ENCODE data around the gene ZNF277. TPM values are rescaled to one million over a fixed set of nuclear protein-coding genes. Genes with fewer than 3 reads are reported as not detected.

The ZNF277 gene
- total and polyA plus RNA-seq, 8 donors = 13.6 to 25.3 (median 19.6) TPM

DNA sequence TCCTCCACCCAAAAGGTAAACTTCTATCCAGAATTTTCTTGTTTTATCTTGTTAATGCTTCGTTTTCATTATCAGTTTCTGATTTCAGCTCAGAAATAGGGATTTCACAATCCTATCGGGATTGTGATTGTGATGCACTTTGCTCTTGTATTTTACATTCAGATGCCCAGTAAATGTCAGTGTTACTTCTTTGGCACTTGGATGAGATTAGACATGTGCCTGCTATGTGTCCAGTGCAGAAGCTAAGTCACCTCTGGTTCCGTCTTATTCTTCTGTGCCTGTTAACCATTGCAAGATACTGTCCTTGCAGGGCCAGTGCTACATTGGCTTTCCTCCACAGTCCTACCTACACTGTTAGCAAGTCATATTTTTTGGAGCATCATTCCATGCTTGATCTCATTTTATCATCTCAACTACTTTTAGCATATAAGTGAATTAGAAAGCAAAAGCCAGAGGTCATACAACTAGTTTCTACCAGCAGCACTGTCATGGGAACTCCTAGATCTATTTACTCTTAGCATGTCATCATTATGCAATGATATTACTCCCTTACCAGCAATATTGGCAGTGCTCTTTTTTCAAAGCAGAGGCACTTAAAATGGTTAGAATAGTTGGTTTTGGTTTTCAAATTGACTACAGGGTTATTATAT lies 26.7 kb downstream of the ZNF277 start:
- Histone ChIP-seq H3K27me3 (no peaks in the 10 kb centered on the region), H3K9me3 (no peaks in the 10 kb centered on the region), H3K36me3 (no peaks in the 10 kb centered on the region), H3K4me1 (no peaks in the 10 kb centered on the region), H3K27ac (no peak overlapping the region), H3K4me3 (no peak overlapping the region)
- ATAC-seq (peak in 3 of 4 donors; percentile 36 to 55 (median 51)), DNase-seq (no peak), FAIRE-seq (no peak)
- TF ChIP-seq, protein P1, sequence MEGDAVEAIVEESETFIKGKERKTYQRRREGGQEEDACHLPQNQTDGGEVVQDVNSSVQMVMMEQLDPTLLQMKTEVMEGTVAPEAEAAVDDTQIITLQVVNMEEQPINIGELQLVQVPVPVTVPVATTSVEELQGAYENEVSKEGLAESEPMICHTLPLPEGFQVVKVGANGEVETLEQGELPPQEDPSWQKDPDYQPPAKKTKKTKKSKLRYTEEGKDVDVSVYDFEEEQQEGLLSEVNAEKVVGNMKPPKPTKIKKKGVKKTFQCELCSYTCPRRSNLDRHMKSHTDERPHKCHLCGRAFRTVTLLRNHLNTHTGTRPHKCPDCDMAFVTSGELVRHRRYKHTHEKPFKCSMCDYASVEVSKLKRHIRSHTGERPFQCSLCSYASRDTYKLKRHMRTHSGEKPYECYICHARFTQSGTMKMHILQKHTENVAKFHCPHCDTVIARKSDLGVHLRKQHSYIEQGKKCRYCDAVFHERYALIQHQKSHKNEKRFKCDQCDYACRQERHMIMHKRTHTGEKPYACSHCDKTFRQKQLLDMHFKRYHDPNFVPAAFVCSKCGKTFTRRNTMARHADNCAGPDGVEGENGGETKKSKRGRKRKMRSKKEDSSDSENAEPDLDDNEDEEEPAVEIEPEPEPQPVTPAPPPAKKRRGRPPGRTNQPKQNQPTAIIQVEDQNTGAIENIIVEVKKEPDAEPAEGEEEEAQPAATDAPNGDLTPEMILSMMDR (IDR thresholded peaks at IDR 0.05) = no peak
- 40 to 45% methylated on average over 3 of the region's 3 CpGs for WGBS, 2 donors
- intact Hi-C loops (cut with DNase I) = no loop called here

GRCh38 chr7:112234147-112234546 lies 27.7 kb downstream of the ZNF277 start:
- no peak overlapping the region for H3K27ac ChIP-seq
- H3K9me3 ChIP-seq = no peaks in the 10 kb centered on the region
- FAIRE-seq (no peak), ATAC-seq (no peak), DNase-seq (no peak)
- no peaks in the 10 kb centered on the region for H3K4me1 ChIP-seq
- H3K4me3 ChIP-seq = no peak overlapping the region
- intact Hi-C loops (cut with DNase I) = no loop called here
- H3K27me3 ChIP-seq = no peaks in the 10 kb centered on the region
- WGBS, 2 donors = 98 to 100% methylated on average over 1 of the region's 1 CpG
- TF ChIP-seq, protein P1 (IDR thresholded peaks at IDR 0.05) = no peak
- H3K36me3 ChIP-seq = no peaks in the 10 kb centered on the region

DNA sequence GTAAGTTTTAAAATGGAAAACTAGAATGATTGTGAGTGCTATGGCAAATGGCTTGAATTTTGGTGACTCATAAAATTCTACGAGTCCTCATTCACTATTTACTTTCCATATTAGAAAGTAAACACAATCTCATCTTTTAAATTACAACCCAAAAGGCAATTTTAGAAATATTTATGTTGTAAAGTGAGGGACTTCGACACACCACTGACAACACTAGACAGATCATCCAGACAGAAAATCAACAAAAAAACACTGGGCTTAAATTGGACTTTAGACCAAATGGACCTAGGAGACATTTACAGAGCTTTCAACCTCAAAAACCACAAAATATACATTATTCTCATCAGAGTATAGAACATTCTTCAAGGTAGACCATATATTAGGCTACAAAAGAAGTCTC lies 30.1 kb downstream of the ZNF277 start:
- H3K9me3 ChIP-seq = no peaks in the 10 kb centered on the region
- H3K27ac ChIP-seq = no peak overlapping the region
- no peaks in the 10 kb centered on the region for H3K4me1 ChIP-seq
- H3K36me3 ChIP-seq = no peaks in the 10 kb centered on the region
- H3K4me3 ChIP-seq = no peak overlapping the region
- no peak for ATAC-seq
- WGBS, 2 donors = 92% methylated on average over 2 of the region's 2 CpGs
- no peak for DNase-seq
- TF ChIP-seq, protein P1 (IDR thresholded peaks at IDR 0.05) = no peak
- intact Hi-C loops (cut with DNase I) = no loop called here
- FAIRE-seq = no peak
- H3K27me3 ChIP-seq = no peaks in the 10 kb centered on the region

DNA sequence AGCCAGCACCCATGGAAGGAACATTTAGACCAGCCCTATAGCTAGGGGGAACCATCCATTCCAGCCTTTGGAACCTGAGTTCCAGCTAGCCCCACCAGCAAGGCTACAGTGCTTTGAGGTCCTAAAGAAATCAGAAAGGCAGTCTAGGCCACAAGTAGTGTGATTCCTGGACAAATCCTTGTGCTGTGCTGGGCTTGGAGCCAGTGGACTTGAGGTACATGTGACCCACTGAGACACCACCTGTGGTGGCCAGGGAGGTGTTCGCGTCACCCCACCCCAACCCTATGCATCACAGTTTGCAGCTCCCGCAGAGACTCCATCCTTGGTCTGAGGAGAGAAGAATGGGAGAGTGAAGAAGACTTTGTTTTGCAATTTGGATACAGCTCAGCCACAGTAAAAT lies 31.8 kb downstream of the ZNF277 start:
- H3K4me1 ChIP-seq = no peaks in the 10 kb centered on the region
- intact Hi-C loops (cut with DNase I) = no loop called here
- H3K9me3 ChIP-seq = no peaks in the 10 kb centered on the region
- H3K27ac ChIP-seq = no peak overlapping the region
- 95 to 98% methylated on average over 3 of the region's 3 CpGs for WGBS, 2 donors
- no peak for FAIRE-seq
- ATAC-seq = no peak
- DNase-seq = no peak
- no peaks in the 10 kb centered on the region for H3K27me3 ChIP-seq
- no peak overlapping the region for H3K4me3 ChIP-seq
- TF ChIP-seq, protein P1 (IDR thresholded peaks at IDR 0.05) = no peak
- H3K36me3 ChIP-seq = no peaks in the 10 kb centered on the region

- no peaks in the 10 kb centered on the region for H3K36me3 ChIP-seq
- DNase-seq (no peak), ATAC-seq (peak in 2 of 4 donors; percentile 54 to 71), FAIRE-seq (no peak)
- no peak overlapping the region for H3K27ac ChIP-seq
- intact Hi-C loops (cut with DNase I) = no loop called here
- H3K4me3 ChIP-seq = no peak overlapping the region
- no peaks in the 10 kb centered on the region for H3K9me3 ChIP-seq
- H3K4me1 ChIP-seq = no peaks in the 10 kb centered on the region
- 95 to 98% methylated on average over 9 of the region's 9 CpGs for WGBS, 2 donors
- no peaks in the 10 kb centered on the region for H3K27me3 ChIP-seq
- TF ChIP-seq, protein P1 (IDR thresholded peaks at IDR 0.05) = no peak
These were observed 32.5 kb downstream of the ZNF277 start for GRCh38 chr7:112238852-112239610.
